ENCODE data around the gene JUN.

GRCh38 chr1:58809325-58810010, 25.6 kb upstream of the JUN start:
- TF ChIP-seq CTCF (IDR thresholded peaks at IDR 0.05; ENCODE audit: insufficient read depth, low read length, poor library complexity, severe bottlenecking) = no peak
- no peak for TF ChIP-seq EZH2phosphoT487 (conservative IDR thresholded peaks at IDR 0.05; ENCODE audit: low read length)

Data from SU-DHL-6 (cell line).